ENCODE data around the gene SCN3A.

Gene SCN3A

DNA sequence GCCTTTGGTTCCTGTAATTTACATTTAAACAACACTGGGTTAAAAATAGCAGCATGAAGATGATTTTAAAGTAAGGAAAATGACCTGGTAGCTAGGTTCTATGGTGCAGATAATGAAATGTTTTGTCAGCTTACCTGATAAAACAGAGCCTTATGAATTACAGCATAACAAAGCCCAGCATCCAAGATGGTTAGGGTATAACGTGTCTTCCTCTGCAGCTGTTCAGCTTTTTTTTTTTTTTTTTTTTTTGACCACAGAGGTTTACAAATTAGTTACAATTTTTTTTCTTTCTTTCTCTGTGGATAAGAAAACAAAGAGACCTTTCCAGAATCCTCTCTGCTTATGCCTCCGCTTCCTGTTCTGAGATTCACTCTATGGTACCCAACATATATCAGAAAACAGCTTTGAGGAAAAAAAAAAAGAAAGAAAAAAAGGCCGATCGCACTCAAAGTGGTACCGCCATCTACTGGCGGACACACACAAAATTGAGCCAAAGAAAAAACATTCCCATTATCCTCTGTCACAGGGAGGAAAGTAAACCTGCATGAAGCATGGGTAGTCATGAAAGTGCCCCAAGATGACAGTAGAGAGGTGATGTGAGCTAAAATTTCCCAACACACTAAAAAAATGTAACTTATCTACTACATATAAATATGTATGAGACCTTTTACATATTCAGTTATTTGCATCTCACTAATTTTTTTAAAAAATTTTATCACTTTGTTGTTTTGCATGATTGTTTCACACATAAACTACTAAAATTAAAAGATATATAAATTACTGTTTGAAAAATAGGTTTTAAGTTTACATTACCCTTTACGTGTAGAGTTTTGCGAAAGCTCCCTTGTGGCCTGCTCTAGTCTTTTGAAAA is at the start of gene SCN3A:
TSS of gene SCN3A (minus strand) at position 362 of the 871 bp plus-strand sequence. CDS start 27,656 bp downstream, outside the sequence.
- FAIRE-seq, result peak; percentile 68

DNA sequence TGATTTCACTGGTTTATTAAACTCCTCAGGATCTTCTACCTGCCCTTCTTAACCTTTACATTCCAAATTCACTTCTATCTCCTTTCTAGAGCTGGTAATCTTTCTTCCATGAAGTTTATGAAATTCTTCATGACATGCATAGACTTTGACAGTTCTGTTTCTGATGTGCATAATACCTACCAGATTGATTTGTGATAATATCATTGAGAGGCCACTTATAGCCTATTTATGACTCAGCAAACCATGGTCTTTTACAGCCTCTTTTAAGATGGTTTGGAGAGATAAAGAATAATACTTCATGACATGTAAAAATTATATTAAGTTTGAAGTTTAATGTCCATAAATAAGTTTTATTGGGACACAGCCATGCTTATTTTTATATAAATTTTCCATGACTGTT is 49.3 kb upstream of the SCN3A start:
- FAIRE-seq, result no peak

DNA sequence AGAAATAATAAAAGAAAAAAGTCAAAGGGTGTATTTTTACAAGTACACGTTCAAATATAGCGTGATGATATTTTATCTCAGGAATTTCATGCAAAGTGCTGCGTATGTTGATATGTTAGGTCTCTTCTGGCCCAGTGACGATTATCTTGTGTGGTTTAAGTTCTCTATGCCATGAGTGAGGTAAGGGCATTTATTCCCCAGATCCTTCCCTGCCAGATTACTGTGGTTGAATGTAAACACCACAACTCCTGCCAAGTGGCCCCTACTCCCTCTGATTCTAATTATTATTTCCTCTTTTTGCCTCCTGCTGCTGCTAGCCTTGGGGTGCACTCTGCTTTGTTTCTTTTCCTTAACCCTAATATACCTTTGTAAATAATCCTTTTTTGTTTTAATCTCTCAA is 47.5 kb upstream of the SCN3A start:
- no peak for FAIRE-seq

DNA sequence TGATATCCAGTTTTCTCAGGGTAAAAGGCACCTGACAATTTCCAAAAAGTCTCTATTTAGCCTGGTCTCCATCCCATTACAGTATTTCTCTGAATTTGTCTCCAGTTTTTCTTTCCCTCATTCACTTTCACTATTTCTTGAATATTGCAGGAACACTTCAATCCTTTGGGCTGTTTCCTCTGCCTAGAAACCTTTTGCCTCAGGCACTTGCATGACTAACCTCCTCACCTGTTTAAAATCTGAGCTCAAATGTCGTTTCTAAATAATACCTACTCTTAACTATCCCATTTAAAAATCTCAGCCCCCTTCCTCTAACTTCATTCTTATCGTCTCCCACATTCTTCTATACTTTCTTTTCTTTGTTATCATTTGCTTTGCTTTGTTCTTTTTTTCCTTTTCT is 44.4 kb upstream of the SCN3A start:
- FAIRE-seq, result no peak

DNA sequence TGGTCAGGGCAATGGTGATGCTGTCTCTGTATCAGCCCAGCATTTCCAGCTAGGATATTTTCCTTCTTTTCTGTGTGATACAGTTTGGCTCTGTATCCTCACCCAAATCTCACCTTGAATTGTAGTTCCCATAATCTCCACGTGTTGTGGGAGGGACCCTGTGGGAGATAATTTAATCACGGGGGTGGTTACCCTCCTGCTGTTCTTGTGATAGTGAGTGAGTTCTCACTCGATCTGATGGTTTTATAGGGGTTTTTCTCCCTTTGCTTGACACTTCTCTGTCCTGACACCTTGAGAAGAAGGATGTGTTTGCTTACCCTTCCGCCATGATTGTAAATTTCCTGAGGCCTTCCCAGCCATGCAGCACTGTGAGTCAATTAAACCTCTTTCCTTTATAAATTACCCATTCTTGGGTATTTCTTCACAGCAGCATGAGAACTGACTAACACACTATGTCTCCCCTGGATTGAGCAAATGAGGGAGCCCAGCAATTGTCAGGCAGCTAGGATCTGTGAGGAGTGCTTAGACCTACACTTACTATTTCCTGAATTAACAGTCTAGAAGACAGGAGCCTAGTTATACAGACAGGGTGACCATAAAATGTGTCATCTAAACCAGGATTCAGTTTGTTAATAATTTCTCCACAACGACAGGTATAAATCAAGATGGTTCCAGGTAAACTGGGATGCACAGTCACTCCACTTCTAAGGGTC is 41.4 kb upstream of the SCN3A start:
- no peak for FAIRE-seq

DNA sequence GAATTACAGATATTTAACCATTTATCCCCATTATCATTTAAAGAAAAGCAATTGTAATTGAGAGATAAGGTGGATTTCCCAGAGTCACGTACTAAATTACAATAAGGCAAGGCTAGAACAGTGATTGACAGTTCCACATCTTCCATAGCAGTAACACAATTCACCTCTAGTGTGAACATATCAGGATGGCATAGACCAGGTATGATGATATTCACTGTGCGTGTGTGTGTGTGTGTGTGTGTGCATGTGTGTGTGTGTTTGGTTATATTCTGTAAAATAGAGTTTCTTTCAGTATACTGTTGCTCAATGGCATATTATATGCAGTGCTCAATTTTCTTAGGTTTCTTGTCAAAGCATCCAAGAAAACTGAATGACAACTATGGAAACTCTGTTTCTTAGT is 37.1 kb upstream of the SCN3A start:
- FAIRE-seq, result no peak

DNA sequence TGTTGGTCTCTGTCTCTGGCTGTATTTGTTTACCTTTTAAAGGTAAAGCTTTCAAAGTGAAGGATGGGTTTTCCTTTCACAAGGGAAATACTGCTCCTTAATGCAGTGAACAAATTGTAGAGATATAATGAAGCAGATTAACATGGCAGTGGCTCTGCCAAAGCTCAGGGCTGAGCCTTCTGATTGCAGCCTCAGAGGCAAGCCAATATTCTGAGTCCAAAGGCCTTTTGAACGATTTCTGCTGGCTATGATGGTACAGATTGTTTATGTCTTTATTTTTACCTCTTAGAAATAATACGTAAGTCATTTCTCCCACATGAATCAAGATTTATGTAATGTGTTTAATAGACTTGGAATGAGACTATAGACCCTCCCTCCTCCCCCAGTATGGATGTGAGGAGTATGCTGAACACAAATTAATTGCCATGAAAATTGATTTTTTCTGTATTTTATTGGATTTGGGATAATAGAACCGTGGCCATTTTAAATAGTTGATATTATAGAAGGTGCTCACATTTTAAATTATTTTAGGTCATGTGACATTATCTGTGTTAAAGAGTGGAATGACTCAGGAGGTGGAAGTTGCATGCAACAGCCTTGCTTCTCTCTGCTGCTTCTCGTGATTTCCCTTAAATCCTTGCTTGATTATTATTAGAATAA is 36.1 kb upstream of the SCN3A start:
- no peak for FAIRE-seq

DNA sequence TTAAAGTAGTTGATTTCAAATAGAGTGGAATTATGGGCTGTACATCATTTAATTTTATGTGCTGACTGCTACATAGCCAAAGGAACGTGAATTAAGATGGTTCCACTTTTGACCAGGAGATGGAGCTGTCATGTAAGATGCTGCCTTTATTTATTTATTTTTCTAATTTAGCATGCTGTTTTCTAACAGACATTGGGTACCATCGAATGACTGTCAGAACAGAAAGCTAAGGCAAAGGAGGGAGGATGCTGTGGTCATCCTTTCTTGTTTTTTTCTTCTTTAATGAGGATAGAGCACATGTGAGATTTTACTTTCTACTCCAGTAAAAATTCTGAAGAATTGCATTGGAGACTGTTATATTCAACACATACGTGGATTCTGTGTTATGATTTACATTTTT is 35.4 kb upstream of the SCN3A start, which contains the start of gene SCN2A:
TSS of gene SCN2A (plus strand) at position 185 of the 400 bp plus-strand sequence. CDS start 56,410 bp downstream, outside the sequence.
- peak; percentile 72 for FAIRE-seq

DNA sequence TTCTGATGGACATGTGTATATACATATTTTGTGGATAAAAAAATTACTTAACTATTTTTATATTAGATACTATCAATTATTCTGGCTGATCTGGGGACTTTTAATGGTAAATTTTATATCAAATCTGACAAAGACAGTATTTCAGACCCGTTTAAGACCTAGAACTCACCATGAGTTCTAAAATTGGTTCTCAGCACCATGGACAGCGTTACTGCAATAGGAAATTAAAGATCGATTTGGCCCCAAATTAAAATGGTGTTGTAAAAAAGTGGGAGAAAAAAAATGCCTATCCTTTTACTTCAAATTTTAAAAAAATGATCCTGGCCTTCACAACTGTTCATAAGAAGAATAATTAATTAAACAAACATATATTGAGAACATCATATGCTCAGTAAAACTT is 34.4 kb upstream of the SCN3A start:
- no peak for FAIRE-seq

DNA sequence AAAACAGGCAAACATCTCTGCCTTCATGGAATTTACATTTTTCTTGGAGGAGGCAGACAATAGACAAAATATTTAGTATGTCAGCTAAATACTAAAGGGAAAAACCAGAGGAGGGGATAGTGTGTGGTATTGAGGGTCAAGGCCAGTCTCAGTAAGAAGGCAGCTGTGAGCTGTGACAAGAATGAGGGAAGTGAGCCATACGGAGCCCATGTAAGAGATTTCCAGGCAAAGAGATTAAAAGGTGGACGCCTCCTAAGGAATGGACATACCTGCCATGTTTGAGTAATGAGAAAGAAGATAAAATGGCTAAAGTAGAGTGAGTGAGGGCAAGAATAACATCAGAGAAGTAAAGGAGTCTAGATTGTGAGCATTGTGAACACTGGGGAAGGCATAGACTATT is 33.2 kb upstream of the SCN3A start:
- no peak for FAIRE-seq

DNA sequence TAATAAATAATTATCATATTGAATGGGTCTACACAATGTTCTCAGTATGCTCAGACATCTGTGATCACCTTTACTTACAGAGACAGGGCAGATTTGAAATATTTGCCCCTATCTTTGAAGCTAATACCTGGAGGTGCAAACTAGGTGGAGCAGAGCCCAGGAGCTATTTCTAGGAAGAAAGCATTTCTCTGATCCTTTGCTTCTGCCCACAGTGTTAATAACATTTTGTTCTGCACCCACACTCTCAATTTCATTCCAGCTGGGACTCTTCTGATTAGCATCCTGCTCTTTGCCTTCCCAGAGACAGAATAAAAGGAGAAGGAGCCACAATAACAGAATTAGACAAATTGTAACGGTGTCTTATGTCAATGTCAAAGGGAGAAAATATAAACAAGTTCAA is 23.7 kb upstream of the SCN3A start:
- FAIRE-seq, result no peak

DNA sequence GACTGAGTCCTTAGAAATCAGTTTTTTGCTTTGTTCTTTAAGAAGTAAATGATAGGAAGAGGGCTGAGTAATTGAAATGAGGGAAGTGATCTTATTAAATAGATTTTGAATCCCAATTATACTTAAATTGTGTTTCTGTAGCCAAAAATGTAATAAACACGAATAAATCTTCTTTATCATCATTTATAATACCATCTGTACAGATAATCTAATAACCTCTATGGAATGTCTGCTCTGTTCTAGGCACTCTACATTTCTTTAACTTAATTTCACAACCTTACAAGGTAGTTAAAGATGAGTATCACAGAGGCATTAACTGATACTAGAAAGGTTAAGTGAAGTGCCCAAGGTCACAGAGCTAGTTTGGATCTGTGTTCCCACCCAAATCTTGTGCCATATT is 21.1 kb upstream of the SCN3A start:
- no peak for FAIRE-seq

DNA sequence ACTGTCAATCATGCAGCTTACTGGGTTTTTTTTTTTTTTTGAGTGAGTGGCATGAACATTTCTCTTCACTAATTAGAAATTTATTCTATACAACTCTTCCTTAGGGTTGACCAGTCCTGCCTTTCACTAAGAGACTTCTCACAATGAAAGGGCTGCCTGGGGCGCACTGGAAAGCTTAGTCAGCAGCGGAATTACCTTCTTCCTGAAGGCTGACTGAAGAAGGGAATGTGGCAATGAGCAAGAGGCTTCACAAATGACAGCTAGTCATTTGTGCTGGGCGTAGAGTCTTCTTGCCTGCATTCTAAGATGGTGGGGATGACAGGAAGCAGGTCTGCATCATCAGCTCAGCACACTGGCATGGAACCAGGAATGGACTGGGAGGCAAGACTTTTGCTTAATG is 15.6 kb upstream of the SCN3A start:
- no peak for FAIRE-seq

DNA sequence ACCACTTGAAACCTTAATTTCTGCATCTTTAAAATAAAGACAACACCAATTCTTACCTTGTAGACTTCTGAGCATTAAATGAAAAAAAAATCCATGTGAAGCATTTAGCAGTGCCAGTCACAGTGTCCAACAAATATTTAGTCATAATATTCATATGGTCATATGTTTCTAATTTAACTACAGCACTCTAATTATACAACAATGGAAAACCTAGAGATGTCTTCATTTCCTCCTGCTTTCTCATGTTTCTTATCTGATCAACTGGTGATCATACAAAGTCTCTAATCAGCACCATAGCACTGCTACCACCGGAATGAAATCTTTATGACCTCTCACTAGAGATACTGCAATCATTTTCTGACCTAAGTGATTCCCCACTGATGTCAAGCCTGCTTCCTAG is 10.2 kb upstream of the SCN3A start:
- FAIRE-seq, result no peak

DNA sequence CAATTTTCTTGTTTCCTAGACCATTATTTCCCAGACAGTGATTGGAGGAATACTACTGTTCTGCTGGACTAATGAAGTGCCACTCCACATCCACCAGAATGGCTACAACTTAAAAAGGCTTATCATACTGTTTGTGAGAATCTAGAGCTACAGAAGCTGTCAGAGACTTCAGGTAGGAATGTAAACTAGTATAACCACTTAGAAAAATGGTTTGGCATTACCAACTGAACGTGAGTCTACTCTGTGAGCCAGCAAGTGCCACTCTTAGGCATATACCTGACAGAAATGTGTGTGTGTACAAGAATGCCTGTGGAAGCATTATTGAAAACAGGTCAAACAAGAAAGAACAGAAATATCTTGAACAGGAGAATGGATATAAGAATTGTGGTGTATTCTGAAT is 4.2 kb upstream of the SCN3A start:
- FAIRE-seq, result no peak

DNA sequence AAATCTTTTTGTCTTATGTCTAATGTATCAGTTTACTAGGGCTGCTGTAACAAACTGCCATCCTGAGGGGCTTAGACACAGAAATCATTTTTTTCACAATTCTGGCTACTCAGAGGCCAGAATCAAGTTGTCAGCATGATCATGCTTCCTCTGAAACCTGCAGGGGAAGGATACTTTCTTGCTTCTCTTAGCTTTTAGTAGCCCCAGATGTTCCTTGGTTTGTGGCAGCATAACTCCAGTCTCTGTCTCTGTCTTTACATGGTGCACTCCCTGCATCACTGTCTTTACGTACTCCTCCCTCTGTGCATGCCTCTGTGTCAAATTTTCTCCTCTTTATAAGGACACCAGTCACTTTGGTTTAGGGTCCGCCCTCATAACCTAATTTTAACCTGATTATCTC is 2.0 kb upstream of the SCN3A start:
- FAIRE-seq, result no peak

DNA sequence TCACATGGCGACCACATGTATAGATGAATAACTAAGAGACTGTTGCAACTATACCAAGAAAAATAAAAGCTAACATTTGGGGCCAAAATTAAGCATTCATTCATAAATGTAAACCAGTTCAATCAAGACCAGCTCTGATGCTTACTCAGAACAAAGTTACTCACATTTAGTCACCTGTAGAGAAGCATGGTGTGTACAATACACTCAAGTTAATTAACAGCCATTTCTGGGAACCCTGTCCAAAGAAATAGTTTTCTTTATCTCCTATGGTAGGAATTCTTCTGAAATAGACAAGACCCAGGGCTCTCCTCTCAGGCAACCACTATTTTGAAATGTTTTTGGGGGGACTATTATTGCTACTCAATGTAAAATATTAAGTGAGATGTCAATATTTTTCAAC is 1.6 kb downstream of the SCN3A start:
- FAIRE-seq, result no peak

DNA sequence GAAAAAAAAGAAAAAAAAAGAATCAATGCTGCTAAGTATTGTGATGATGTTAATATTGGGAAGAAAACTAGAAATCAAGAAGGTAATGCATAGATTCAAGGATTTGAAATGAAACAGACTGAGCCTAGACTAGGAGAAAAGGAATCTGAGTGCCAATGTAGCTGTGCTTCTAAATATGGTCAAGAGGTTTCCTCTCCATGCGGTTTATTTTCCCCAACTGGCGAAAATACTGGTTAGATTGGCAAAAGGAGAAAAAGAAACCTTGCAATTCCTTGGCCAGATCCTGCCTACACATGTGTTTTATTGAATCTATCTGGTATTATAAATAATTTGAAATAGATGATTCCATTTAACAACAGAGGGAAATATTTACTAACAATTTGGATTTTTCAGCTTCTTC is 5.7 kb downstream of the SCN3A start:
- no peak for FAIRE-seq

DNA sequence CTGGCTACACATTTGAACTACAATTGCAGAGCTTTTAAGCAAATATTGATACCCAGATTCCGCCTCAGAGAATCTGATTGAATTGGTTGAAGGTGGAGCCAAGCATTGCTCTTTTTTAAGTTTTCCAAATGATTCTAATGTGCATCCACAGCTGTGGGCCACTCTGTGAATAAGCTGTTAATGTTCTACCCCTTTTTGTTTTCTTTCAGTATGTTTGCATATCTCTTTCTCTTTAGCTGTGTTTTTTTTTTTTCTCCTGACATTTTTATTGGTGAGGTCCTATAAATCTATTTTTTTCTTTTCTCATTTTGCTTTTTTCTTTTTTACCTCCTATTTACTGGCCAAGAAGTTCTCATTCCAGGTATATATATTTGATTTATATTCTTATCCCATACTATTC is 6.5 kb downstream of the SCN3A start:
- FAIRE-seq, result no peak

DNA sequence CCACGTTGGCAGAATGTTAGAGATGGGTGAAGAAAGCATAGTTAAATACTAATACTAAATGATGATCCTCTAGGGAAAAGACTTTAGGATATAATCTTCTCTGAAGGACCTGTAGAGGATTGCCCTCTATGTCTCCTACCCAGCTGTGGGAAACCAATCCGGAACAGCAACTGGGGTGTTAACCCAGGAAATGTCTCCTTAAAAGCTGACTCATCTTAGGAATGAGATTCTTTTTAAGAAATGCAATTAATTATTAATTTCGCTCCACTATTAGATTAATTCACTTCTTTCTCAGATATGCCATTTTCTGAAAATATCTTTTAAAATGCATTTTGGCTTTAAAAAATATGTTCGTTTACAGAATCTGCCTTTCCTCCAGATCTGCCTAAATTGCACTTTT is 7.4 kb downstream of the SCN3A start:
- FAIRE-seq, result no peak

DNA sequence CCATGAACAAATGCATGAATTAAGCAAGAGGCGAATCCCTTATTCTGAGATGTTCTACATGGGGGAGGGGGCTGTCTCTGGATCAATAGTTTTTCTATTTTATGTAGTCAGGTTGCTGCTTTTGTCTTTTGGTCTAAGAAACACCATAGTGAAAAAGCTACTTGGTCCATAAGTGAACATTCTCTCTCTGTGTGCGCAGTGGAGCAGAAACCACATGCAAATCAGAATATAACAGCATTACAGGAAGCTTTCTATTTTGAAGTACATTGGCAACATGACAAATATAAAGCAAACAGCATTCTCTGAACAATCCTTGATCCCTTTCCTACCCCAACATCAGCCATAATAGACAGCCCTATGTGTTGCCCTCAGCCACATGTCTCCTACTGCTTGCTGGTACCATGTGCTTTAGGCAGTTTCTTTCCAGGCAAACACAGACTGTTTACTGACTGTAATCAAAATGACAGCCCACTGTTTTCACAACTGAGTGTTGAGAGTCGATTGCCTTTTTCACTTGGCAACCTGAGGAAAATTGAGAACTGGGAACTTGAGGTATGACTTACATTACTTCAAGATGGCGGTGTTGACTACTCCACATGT is 10.6 kb downstream of the SCN3A start:
- no peak for FAIRE-seq

DNA sequence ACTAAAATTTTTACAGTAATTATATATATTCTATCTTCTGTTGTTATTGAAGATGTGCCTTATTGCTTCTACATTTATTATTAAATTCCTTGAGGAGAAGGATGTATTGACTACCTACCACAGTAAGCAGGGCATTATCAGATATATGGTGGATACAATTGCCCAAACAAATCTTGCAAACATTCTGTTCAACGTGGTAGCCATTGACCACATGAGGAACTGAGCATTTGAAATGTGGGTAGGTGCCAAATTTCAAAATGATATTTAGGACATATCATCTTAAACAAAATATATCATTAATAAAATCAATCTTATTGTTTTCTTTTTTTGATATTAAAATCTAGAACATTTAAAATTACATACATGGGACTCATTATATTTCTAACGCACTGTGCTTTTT is 11.1 kb downstream of the SCN3A start:
- FAIRE-seq, result no peak

DNA sequence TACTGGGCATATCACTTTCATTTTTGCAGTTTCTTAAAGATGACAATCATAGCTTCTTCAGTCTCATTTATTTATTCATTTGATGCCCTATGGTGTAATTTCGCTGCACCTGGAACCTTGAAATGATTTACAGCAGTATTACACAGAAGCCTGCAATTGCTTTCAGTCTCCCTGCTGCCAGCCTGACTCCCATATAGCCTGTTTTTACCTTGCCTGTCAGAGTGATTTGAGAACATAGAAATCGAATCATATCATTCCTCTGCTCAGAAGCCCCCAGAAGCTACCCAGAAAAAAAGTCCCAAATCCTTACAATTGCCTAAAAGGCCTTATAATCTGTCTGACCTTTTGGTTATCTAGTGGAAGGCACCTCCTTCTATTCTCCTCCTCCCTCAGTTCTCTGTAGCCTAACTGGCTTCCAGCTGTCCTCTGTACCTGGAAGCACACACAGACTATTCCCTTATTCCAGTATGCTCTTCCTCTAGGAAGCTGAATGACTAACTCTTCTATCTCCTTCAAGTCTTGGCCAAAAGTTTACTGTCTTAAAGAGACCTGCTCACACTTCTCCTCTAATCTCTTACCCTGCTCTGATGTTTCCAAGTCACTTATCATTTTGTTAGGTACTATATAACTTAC is 12.6 kb downstream of the SCN3A start:
- FAIRE-seq, result no peak
